Stimulated activated naive CD4-positive, alpha-beta T cell treated with Interleukin-2 at 50 U/mL for 16 hours (primary cell): ENCODE data around the gene KCTD20.

Experiments used
- DNase-seq: peaks from one replicate; lab custom pipeline; 2025; lab: John Stamatoyannopoulos, UW

The KCTD20 gene

GRCh38 chr6:36493859-36494258 lies 51.1 kb downstream of the KCTD20 start:
- DNase-seq, result no peak

DNA sequence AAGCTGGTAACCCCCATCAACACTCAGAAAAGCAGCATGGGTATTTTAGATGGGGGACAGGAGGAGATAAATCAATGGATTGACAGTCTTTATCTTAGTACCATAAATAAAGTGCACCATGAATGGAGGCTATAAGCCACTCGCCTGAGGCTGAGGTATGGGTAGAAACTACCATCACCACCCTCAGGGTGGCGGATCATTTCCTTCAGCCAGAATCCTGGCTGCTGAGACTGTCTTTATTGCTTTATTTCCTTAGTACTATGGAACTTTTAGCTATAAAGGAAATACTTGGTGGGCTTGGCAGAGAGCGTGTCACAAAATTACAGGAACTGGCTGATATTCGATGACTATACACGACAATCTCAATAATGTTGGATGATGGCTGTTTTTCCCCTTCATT lies 52.3 kb downstream of the KCTD20 start:
- no peak for DNase-seq

DNA sequence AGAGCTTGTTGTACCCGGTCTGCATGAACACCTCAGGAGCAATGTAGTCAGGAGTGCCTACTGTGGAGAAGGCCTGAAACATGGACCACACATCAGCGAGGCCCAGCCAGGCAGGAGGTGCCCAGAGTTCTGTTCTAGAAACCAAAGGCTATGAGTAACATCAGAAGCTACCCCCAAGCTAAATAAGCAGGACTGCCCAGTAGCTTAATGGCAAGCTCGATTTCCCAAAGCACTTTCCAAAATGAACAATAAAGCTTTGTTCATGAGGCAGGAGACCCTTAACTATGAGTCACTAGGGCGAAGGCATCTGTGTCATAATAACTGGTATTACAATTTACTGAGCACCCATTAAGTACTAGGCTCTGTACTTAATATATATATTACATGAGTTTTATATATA lies 57.1 kb downstream of the KCTD20 start:
- DNase-seq, result no peak

- DNase-seq, result no peak
Observed at GRCh38 chr6:36501686-36502085, 58.9 kb downstream of the KCTD20 start.

DNA sequence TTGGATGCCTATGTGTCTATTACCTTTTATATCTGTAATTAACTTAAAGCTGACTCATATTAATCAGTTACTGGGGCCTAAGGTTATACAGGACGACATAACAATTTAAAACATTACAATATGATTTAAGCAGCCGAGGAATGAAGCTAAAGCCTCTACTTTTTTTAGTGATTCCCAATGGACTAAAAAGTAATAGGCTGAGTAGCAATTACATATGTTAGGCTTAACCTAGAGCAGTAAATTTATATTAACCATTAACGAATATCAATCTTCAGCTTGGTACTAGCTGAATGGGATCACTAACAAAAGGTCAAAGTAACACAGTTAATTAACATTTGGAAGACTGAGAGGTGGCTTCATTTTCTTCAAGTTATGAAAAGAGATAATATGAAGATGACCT lies 61.4 kb downstream of the KCTD20 start:
- no peak for DNase-seq

- no peak for DNase-seq
Observed at GRCh38 chr6:36504982-36505381, 62.2 kb downstream of the KCTD20 start.

DNA sequence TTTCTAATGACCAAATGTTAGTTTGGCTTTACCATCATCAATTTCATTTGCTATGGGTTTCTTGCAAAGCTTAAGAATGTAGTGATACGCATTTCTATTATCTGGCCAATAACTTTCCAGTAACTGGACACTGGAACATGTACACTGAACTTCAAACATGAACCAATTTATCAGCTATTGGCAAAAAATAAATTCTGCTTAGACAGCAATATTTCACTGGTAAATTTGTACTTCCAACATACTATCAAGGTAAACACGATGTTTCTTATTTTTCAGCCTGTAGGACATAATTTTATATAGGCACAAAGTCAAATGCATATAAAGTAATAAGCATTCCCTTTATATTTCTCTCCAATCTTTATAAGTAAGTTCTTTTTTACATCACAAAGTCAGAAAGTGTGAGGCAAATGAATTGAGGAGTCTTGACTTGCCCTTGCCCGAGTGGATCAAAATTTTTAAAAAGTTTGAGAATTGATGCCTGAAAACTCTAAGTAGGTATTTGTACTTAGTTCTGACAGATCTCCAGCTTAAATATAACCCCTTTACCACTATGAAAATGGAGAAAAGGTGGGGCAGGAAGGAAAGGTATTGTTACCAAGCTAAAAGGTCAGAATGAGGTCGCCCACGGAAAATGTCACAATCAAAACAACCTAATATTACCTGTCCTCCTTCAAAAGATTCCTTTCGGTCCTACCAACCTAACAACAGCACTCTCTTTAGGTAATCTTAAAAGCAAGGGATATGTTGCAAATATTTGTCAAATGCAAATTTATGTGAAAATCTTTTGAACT lies 63.1 kb downstream of the KCTD20 start:
- DNase-seq, result no peak

DNA sequence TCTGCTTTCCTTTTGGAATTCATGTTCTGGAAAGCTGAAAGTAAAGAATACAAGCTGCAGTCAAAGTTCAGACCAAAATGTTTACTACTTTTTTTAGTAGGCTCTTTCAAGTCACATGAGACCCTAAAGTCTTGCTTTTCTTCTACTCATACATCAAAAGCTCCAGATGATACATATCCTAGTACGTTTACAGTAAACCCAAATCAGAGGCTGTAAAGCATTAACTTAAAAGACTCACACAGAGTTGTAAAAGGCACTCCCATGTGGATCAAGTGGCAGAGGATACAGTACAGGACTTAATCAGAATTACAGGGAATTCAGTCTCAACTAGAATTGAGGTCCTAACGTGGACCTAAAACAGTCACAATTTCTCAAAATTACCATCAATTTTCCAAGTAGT lies 63.8 kb downstream of the KCTD20 start:
- no peak for DNase-seq

DNA sequence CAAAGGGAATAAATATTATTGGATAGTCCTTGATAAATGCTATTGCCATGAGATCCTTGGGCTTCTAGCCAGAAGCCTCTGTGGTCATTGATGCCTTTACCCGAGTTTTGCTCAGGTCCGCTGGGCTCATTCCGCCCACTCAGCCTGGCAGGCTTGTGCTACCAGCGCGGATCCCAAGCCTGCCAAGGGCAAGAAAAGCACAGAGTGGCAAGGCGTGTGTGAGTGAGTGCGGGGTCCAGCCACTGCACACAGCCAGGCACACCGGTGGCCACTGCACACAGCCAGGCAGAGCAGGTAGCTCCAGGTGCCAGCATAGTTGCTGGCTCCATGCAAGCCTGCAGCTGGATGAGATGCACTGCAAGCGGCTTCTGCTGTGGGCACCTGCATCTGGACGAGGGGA lies 65.7 kb downstream of the KCTD20 start:
- DNase-seq, result no peak

DNA sequence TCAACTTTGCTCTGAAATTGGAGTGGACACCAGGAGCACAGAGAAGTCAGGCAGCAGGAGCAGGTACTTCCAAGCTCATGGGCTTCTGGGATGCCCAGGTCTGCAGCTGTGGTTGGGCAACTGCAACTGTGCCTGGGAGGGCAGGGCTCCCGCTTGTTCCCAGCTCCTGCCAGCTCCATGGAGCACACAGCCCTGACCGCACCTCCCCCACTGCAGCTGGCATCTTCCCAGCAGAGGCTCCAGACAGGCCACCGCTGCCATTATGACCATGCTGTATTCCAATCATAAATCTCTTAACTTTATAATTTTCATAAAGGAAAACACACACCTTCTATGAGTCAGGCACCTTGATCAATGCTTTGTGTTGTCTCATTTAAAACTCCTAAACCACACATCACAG lies 67.6 kb downstream of the KCTD20 start:
- no peak for DNase-seq

DNA sequence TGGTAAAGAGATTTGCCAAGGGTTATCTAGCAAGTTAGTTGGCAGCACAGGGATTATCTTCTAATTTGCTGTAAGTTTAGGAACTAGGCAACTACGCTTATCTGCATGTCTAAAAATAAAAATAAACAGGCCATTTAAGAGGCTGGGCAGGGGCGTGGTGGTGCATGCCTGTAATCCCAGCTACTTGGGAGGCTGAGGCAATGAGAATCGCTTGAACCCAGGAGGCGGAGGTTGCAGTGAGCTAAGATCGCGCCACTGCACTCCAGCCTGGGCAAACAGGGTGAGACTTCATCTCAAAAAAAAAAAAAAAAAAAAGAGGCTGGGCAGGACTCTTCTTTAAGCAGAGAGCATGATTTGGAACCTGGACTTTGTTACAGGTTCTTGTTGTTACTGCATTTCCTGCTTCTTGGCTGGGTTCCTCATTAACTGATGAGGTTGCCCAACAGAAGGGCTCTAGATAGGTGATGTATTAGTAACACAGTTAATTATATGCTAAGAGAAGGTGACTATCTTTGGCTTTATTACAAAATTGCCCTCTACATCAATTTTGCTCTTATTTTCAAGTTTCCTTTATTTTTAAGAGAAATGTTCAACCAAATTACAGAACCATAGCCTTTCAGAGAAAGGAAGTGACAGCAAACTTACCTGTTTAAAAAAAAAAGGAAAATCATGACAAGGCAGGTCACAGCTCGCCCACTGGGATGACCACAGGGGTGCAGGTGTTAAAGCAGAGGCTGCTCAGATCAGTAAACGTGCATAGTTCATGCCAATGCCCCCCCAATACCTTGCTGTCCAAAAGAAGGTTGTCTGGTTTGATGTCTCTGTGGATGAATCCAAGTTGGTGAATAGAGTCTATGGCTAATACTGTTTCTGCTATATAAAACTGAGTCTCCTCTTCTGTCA lies 72.0 kb downstream of the KCTD20 start:
- DNase-seq, result no peak

- DNase-seq, result no peak
Observed at GRCh38 chr6:36515844-36516243, 73.0 kb downstream of the KCTD20 start.

DNA sequence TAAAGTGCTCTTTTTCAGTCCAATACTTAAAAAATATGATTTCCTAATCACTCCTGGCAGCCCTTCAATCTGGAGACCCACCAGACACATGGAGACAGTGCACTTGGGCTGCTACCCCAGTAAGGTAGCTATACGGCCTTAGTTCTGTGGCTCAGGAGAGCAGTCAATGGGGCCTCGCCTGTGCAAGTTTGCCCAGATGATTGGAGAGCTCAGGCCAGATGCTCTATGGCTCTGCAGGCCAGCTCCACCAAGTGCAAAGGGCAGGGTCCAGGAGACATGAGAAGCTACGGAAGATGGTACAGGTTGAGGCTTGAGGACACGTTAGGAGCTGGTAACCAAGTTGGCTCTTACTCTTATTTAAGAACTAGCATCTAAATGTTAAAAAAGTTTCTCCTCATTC lies 73.8 kb downstream of the KCTD20 start:
- DNase-seq, result no peak

DNA sequence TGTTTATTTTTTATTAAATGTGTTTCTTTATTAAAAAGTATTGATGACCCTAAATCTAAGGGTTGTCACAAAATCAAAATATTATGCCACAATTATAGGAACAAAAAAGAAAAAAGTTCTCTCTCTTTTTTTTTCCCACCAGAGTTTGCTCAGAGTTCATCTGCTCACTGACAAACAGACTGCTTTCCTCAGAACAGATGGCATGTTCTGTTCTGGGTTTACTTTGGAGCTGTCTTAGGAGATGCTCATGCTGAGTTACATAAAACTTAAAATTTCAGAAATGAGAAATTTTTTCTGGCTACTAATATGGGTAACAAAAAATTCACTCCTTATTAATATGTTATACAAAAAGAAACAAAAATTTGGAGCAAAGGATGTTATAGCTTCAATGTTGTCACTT lies 74.2 kb downstream of the KCTD20 start:
- DNase-seq, result no peak

DNA sequence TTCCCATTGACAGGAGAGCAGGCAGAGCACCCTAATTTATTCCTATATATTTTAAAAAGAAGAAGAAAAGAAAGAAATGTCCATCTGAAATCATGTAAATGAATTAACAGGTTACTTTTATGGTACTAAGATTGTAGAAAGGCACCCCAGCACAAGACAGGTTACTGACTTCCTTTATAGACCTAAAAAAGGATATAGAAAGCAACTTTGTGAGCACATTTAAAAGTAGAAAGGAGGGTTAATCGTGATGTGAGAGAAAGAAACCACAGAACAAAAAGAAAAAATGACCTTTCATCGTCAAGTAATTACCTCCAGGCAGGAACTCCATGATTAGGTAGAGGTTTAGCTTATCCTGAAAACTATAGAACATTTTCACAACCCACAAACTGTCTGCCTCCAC lies 74.6 kb downstream of the KCTD20 start:
- DNase-seq, result no peak

GRCh38 chr6:36519352-36519751 lies 76.6 kb downstream of the KCTD20 start:
- DNase-seq, result no peak

DNA sequence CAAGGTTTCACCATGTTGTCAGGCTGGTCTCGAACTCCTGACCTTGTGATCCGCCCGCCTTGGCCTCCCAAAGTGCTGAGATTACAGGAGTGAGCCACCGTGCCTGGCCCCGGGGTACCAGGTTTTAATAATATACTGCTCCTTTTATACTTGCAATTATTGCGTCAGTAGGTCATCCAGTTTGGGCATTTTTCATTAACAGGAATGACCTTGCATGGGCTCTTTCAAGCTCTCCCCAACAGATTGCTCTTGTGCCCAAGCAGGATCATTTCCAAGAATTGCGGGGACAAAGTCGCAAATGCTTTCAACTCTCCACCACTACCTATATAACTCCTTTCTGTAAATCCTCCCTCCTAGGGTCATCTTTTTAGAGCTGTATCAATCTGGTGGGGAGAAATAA lies 80.7 kb downstream of the KCTD20 start:
- DNase-seq, result no peak

DNA sequence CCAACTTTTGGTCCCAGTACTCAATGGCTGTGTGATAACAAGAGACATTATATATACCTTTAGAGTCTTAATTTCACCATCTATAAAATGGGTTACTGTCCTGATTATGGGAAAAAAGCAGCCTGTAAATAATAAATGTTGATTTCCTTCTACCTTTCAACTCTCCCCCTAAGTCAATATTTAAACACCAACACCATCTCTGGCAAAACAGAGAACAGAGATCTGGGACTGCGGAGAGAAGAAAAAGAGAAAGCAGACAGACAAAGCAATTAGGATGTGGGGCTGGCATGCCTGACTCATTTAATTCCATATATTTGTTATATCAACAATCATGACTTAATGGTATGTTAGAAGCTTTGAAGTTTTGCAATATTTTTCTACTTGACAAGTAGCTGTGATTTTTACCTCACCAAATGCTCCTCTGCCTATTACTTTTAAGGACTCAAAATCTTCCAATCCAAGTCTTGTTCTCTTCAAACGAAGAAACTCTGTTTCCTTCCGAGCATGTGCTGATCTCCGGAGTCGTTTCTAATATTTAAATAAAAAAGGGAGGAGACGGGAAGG lies 81.2 kb downstream of the KCTD20 start:
- DNase-seq, result no peak

DNA sequence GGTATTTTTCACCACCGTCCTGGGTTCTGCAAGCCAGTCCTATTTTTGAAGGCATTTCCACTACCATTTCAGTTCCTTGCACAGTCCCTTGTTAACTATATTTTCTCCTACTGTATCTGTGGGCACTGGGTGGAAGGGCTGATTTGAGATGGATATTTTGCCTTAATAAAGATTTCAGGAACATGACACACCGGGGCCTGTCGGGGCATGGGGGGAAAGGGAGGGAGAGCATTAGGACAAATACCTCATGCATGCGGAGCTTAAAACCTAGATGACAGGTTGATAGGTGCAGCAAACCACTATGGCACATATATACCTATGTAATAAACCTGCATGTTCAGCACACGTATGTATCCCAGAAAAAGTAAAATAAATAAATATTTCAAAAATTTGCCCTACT lies 82.1 kb downstream of the KCTD20 start:
- no peak for DNase-seq

DNA sequence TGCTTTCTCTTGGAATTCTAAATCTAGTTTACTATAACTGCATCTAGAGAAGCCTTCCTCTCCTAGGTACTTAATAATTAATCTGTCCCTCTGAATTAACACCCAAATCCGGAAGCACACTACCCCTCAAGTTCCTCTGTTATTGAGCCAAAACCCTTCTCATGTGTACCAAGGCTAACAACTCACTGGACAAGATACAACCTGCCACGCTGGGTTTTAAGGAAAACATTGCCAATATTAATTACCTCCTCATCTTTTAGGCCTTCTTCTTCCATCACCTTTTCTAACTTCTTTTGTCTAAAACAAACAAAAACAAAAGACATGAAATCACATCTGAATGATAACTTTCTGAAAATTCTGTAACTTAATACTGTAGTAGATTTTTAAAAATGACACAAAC lies 82.5 kb downstream of the KCTD20 start:
- no peak for DNase-seq

DNA sequence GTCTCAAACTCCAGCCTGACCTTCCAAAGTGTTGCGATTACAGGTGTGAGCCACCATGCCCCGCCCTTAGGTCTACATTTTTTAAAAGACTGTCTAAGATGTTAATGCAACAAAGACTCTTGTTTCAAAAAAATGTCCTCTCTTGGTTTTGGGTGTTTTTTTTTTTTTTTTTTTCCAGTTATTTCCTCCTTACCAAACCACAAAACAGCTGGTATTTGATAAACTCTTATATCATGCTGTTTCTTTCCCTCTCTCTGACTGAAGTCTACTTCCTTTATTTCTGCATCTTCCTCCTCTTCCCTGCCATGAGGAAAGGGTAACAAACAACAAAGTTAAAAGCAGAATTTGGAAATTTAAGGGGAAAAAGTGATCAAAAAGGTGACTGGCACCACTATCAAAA lies 83.3 kb downstream of the KCTD20 start:
- no peak for DNase-seq

- DNase-seq, result no peak
Observed at GRCh38 chr6:36533321-36533720, 90.5 kb downstream of the KCTD20 start.
